ENCODE measurements around the gene AIFM2.

DNA sequence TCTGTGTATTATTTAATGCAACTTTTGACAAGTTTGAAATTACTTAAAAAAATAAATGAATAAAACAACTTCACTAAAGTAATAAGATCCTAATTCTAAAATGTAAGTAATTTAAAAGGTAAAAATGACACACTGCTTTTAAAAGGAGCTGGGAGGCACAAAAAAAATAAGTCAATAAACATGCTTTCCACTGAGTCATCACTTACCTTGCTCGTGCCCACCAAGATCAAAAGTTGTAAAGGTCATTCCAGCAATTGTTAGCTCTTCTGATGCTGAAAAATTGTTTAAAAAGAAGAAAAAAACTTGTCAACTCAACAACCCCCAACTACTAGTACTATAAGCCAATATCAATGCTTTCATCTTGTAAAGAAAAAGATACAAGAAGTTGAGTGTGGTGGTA lies 28.2 kb upstream of the AIFM2 start:
- TF ChIP-seq, protein P1, sequence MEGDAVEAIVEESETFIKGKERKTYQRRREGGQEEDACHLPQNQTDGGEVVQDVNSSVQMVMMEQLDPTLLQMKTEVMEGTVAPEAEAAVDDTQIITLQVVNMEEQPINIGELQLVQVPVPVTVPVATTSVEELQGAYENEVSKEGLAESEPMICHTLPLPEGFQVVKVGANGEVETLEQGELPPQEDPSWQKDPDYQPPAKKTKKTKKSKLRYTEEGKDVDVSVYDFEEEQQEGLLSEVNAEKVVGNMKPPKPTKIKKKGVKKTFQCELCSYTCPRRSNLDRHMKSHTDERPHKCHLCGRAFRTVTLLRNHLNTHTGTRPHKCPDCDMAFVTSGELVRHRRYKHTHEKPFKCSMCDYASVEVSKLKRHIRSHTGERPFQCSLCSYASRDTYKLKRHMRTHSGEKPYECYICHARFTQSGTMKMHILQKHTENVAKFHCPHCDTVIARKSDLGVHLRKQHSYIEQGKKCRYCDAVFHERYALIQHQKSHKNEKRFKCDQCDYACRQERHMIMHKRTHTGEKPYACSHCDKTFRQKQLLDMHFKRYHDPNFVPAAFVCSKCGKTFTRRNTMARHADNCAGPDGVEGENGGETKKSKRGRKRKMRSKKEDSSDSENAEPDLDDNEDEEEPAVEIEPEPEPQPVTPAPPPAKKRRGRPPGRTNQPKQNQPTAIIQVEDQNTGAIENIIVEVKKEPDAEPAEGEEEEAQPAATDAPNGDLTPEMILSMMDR (IDR thresholded peaks at IDR 0.05) = no peak
- TF ChIP-seq POLR2A (IDR thresholded peaks at IDR 0.05) = no peak

Measured in heart left ventricle (tissue), 13 donors.